ENCODE measurements around the gene ARHGAP31. TPM values are rescaled to one million over a fixed set of nuclear protein-coding genes. Genes with fewer than 3 reads are reported as not detected.
"Not testable (repeated sequence)": the region's sequence is repeated elsewhere in the genome, so short reads cannot be mapped to it uniquely, and the experiment has no call there.

The ARHGAP31 gene
- total RNA-seq, 6 experiments from 2014 or later = 1.6 to 8.7 (median 4.9) TPM

DNA sequence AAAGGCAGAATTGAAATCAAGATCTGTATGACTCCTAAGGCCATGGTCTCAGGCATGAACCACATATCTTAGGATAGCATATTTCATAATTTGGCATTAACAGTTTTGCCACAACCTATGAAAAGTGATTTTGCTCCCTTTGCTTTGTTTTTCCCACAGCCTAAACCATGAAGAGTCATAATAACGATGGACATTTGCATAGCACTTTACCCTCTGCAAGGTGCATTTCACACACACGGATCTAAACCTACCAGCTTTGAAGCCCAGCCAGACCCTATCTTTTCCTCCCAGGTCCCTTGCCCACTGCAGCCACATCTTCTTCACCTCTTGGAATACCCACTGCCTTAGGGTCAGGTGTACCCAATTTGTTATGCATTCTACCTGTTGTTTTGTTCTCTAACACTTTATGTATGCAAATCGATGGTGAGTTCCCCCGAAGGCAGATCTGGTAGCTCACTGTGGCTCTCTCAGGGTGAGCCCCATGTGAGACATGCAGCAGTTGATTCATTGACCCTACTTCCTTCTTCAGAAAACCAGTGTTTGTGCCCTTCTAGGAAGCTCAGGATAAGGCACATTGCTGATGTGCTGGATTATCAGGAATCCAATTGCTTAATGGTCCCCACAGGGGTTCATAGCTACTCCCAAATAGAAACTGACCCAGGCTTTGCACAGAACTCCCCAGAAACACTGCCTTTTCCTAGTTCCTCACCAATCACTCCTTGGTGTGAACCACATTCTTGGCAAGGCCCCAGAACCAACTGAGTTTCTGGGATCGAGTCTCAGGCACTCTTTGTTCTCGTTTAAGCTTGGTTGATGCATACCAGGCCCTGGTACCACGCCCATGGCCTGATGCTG lies 8.7 kb downstream of the ARHGAP31 start:
- Histone ChIP-seq H3K36me3 (no peaks in the 10 kb centered on the region), H3K27me3 (no peaks in the 10 kb centered on the region), H3K4me1 (no peaks in the 10 kb centered on the region), H3K9me3 (no peaks in the 10 kb centered on the region), H3K27ac (no peak overlapping the region), H3K4me3 (no peak overlapping the region)
- no peak for DNase-seq
- WGBS (ENCODE audit: insufficient coverage, low coverage, low lambda C conversion rate, missing lambda C conversion rate) = 55% methylated on average over 7 of the region's 7 CpGs
- intact Hi-C loops (cut with DNase I) = no loop called here
- ATAC-seq = peak in 1 of 4 donors; percentile 22
- TF ChIP-seq, protein P1, sequence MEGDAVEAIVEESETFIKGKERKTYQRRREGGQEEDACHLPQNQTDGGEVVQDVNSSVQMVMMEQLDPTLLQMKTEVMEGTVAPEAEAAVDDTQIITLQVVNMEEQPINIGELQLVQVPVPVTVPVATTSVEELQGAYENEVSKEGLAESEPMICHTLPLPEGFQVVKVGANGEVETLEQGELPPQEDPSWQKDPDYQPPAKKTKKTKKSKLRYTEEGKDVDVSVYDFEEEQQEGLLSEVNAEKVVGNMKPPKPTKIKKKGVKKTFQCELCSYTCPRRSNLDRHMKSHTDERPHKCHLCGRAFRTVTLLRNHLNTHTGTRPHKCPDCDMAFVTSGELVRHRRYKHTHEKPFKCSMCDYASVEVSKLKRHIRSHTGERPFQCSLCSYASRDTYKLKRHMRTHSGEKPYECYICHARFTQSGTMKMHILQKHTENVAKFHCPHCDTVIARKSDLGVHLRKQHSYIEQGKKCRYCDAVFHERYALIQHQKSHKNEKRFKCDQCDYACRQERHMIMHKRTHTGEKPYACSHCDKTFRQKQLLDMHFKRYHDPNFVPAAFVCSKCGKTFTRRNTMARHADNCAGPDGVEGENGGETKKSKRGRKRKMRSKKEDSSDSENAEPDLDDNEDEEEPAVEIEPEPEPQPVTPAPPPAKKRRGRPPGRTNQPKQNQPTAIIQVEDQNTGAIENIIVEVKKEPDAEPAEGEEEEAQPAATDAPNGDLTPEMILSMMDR (IDR thresholded peaks at IDR 0.05) = no peak

DNA sequence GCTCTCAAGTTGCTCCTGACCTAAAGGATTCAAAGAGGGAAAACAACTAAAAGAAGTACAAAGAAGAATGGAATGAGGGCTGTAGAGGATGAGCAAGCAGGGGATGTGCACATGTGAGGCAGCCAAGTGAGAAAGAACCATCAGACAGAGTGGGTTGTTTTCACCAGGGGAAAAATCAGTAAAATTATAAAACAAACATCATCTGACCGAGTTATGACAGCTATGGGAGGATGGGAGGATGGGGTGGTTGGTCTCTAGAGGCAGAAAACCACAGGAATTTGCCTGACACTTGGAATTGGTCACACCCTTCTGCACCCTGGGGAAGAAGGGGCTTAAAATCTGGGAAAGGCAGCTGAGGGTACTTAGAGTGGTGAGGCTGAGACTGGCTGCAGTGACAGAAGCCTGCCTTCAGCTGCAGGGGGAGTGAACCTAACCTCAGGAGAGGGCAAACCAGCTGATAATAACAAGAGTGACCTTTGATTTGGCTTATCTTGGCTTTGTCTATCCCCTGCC lies 10.1 kb downstream of the ARHGAP31 start:
- WGBS (ENCODE audit: insufficient coverage, low coverage, low lambda C conversion rate, missing lambda C conversion rate) = 100% methylated on average over 1 of the region's 1 CpG
- Histone ChIP-seq H3K27ac (no peak overlapping the region), H3K9me3 (no peaks in the 10 kb centered on the region), H3K36me3 (no peaks in the 10 kb centered on the region), H3K4me1 (no peaks in the 10 kb centered on the region), H3K27me3 (no peaks in the 10 kb centered on the region), H3K4me3 (no peak overlapping the region)
- intact Hi-C loops (cut with DNase I) = no loop called here
- ATAC-seq (no peak), DNase-seq (no peak)
- TF ChIP-seq POLR2A (IDR thresholded peaks at IDR 0.05) = no peak
- TF ChIP-seq, protein P1 (IDR thresholded peaks at IDR 0.05) = no peak

GRCh38 chr3:119305286-119305685 lies 11.1 kb downstream of the ARHGAP31 start:
- H3K9me3 ChIP-seq = no peaks in the 10 kb centered on the region
- no peaks in the 10 kb centered on the region for H3K36me3 ChIP-seq
- ATAC-seq (peak in 1 of 4 donors; percentile 29), DNase-seq (no peak)
- no peak for TF ChIP-seq POLR2A (IDR thresholded peaks at IDR 0.05)
- TF ChIP-seq, protein P1 (IDR thresholded peaks at IDR 0.05) = no peak
- 55% methylated on average over 1 of the region's 1 CpG for WGBS (ENCODE audit: insufficient coverage, low coverage, low lambda C conversion rate, missing lambda C conversion rate)
- H3K27ac ChIP-seq = no peak overlapping the region
- H3K27me3 ChIP-seq = no peaks in the 10 kb centered on the region
- no peak overlapping the region for H3K4me3 ChIP-seq
- no peaks in the 10 kb centered on the region for H3K4me1 ChIP-seq
- intact Hi-C loops (cut with DNase I) = no loop called here

DNA sequence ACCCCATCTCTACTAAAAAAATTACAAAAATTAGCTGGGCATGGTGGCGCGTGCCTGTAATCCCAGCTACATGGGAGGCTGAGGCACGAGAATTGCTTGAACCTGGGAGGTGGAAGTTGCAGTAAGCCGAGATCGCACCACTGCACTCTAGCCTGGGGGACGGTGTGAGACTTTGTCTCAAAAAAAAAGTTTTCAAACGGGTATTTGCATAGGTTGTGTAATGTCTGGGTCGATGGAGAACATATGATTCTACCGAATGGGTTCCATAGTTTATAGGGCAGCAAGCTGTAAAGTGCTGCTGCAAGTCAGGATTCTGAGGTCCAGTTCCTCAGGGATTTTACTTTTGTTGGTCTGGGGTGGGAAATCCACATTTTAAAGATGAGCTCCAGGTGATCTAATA lies 12.2 kb downstream of the ARHGAP31 start:
- ATAC-seq; H3K27me3 ChIP-seq; H3K4me1 ChIP-seq; DNase-seq; intact Hi-C loops (cut with DNase I); H3K27ac ChIP-seq; H3K9me3 ChIP-seq; H3K4me3 ChIP-seq; H3K36me3 ChIP-seq: not testable (repeated sequence)
- 73% methylated on average over 7 of the region's 9 CpGs for WGBS (ENCODE audit: insufficient coverage, low coverage, low lambda C conversion rate, missing lambda C conversion rate)

GRCh38 chr3:119308355-119308754 lies 14.2 kb downstream of the ARHGAP31 start:
- intact Hi-C loops (cut with DNase I) = no loop called here
- H3K36me3 ChIP-seq = no peaks in the 10 kb centered on the region
- H3K4me3 ChIP-seq = no peak overlapping the region
- no peak for TF ChIP-seq POLR2A (IDR thresholded peaks at IDR 0.05)
- TF ChIP-seq, protein P1 (IDR thresholded peaks at IDR 0.05) = no peak
- DNase-seq (no peak), ATAC-seq (no peak)
- 100% methylated on average over 1 of the region's 1 CpG for WGBS (ENCODE audit: insufficient coverage, low coverage, low lambda C conversion rate, missing lambda C conversion rate)
- H3K4me1 ChIP-seq = no peaks in the 10 kb centered on the region
- H3K27me3 ChIP-seq = no peaks in the 10 kb centered on the region
- no peak overlapping the region for H3K27ac ChIP-seq
- no peaks in the 10 kb centered on the region for H3K9me3 ChIP-seq

Data from right lobe of liver (tissue), 6 donors.